Measurements from ENCODE around the gene NMRAL1. TPM values are rescaled to one million over a fixed set of nuclear protein-coding genes. Genes with fewer than 3 reads are reported as not detected.

Gene NMRAL1
- total RNA-seq, 1 donor from 2014 or later: 44.0 TPM

Other genes starting within 250 kb of the NMRAL1 start
- gene SRL, start 232.5 kb downstream of the NMRAL1 start, total RNA-seq: not detected in 3 replicates
- gene TFAP4, start 201.6 kb downstream of the NMRAL1 start, total RNA-seq: 2.5 to 4.0 TPM (median 2.5 TPM) in 3 replicates
- 58.7 to 62.8 TPM (median 61.2 TPM) in 3 replicates for gene GLIS2, start 158.6 kb downstream of the NMRAL1 start, total RNA-seq
- 21.6 to 24.4 TPM (median 22.4 TPM) in 3 replicates for gene PAM16, start 123.3 kb downstream of the NMRAL1 start, total RNA-seq
- 79.7 to 82.0 TPM (median 81.8 TPM) in 3 replicates for gene VASN, start 102.8 kb downstream of the NMRAL1 start, total RNA-seq
- gene CORO7, start 58.0 kb downstream of the NMRAL1 start, total RNA-seq: 18.8 to 26.0 TPM (median 24.6 TPM) in 3 replicates
- 27.5 to 28.0 TPM (median 27.8 TPM) in 3 replicates for gene DNAJA3, start 48.8 kb downstream of the NMRAL1 start, total RNA-seq
- gene HMOX2, start 1.8 kb upstream of the NMRAL1 start, total RNA-seq: 45.9 to 69.4 TPM (median 46.4 TPM) in 3 replicates
- 23.9 to 36.8 TPM (median 36.4 TPM) in 3 replicates for gene CDIP1, start 64.1 kb upstream of the NMRAL1 start, total RNA-seq
- gene C16orf96, start 81.7 kb upstream of the NMRAL1 start, total RNA-seq: 0.12 to 0.23 TPM in 2 of 3 replicates, not detected in the other
- 22.9 to 36.6 TPM (median 23.6 TPM) in 3 replicates for gene UBALD1, start 140.3 kb upstream of the NMRAL1 start, total RNA-seq
- 81.9 to 88.4 TPM (median 83.4 TPM) in 3 replicates for gene MGRN1, start 150.2 kb upstream of the NMRAL1 start, total RNA-seq
- gene NUDT16L1, start 218.9 kb upstream of the NMRAL1 start, total RNA-seq: 20.4 to 27.4 TPM (median 22.9 TPM) in 3 replicates

Measured in chondrocyte (in vitro differentiated cells).